ENCODE measurements around the gene DENND2D. TPM values are rescaled to one million over a fixed set of nuclear protein-coding genes. Genes with fewer than 3 reads are reported as not detected.
"Not testable (repeated sequence)": the region's sequence is repeated elsewhere in the genome, so short reads cannot be mapped to it uniquely, and the experiment has no call there.

Gene DENND2D
- total RNA-seq, 1 experiment from 2014 or later = not detected

DNA sequence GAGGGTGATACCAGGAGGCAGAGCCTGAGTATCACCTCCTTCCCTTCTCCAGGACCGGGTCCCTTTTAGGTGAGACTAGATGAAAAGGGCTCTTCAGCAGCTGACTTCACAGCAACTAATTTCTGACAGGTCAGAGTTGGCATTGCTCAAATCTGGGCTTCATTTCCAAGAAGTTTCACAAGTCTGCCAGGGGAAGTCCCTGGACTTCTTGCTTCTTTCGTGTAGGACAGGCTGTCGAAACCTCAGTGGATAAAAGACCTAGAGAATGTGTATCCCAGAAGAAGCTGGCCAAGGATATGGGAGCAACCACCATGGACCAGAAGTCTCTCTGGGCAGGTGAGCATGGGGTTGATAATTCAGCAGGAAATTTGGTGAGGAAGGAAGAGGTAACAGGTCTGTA, 27.0 kb upstream of the DENND2D start, which contains the start of gene CHI3L2:
TSS of gene CHI3L2 (plus strand) at position 280 of the 400 bp plus-strand sequence. CDS start at position 297, 17 bp downstream.
- Histone ChIP-seq H3K4me3 (no peak within 1 kb of the TSS), H3K4me1 (peaks cover 22% of the 10 kb centered on the region), H3K27ac (peak within 1 kb of the TSS; percentile 80), H3K9me3 (replicated peaks) (no peaks in the 10 kb centered on the region), H3K36me3 (no peaks in the 10 kb centered on the region), H3K27me3 (no peaks in the 10 kb centered on the region)
- no peak for DNase-seq

GRCh38 chr1:111225717-111226400, 25.4 kb upstream of the DENND2D start:
- Histone ChIP-seq H3K4me3 (no peak overlapping the region), H3K36me3 (no peaks in the 10 kb centered on the region), H3K4me1 (peaks cover 22% of the 10 kb centered on the region), H3K27me3 (no peaks in the 10 kb centered on the region), H3K27ac (no peak overlapping the region), H3K9me3 (replicated peaks) (no peaks in the 10 kb centered on the region)
- no peak for DNase-seq

DNA sequence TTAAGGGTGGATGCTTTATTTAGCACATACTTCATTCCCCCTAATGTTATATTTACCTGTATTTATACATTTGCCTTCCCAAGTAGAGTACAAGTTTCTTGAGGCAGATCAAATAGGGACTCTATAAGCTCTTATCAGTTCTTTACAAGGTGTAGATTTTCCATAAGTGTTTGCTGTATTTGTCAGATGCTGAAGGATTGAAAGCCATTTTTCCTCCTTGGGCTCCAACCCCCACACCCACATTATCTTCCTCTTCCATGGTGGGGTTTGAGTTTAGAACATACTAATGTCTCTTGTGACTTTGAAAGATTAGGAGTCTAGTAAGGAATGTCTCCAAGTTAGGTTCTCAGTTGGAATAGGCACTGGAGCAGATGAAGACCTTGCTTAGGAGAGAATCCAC, 24.6 kb upstream of the DENND2D start:
- no peak for DNase-seq
- Histone ChIP-seq H3K36me3 (no peaks in the 10 kb centered on the region), H3K27ac (no peak overlapping the region), H3K9me3 (replicated peaks) (no peaks in the 10 kb centered on the region), H3K27me3 (no peaks in the 10 kb centered on the region), H3K4me1 (peaks cover 22% of the 10 kb centered on the region), H3K4me3 (no peak overlapping the region)

GRCh38 chr1:111223126-111223685, 22.8 kb upstream of the DENND2D start:
- Histone ChIP-seq H3K36me3 (no peaks in the 10 kb centered on the region), H3K9me3 (replicated peaks) (no peaks in the 10 kb centered on the region), H3K4me3 (no peak overlapping the region), H3K27me3 (no peaks in the 10 kb centered on the region), H3K4me1 (peaks cover 8% of the 10 kb centered on the region), H3K27ac (no peak overlapping the region)
- DNase-seq = no peak

- DNase-seq = peak; percentile 69 to 85
- Histone ChIP-seq H3K4me1 (peaks cover 1% of the 10 kb centered on the region), H3K27ac (no peak overlapping the region), H3K9me3 (replicated peaks) (no peaks in the 10 kb centered on the region), H3K4me3 (no peak overlapping the region), H3K27me3 (no peaks in the 10 kb centered on the region), H3K36me3 (no peaks in the 10 kb centered on the region)
Measured at GRCh38 chr1:111222308-111223125, 22.1 kb upstream of the DENND2D start.

- no peaks in the 10 kb centered on the region for H3K36me3 ChIP-seq
- no peaks in the 10 kb centered on the region for H3K27me3 ChIP-seq
- H3K4me1 ChIP-seq = no peaks in the 10 kb centered on the region
- H3K9me3 ChIP-seq (replicated peaks) = no peaks in the 10 kb centered on the region
- no peak for DNase-seq
- H3K27ac ChIP-seq = no peak overlapping the region
- H3K4me3 ChIP-seq = no peak overlapping the region
Measured at GRCh38 chr1:111221633-111222291, 21.3 kb upstream of the DENND2D start.

- Histone ChIP-seq H3K27me3 (no peaks in the 10 kb centered on the region), H3K36me3 (no peaks in the 10 kb centered on the region), H3K27ac (no peak overlapping the region), H3K4me3 (no peak overlapping the region), H3K9me3 (replicated peaks) (no peaks in the 10 kb centered on the region), H3K4me1 (no peaks in the 10 kb centered on the region)
- no peak for DNase-seq
Measured at GRCh38 chr1:111221276-111221632, 20.8 kb upstream of the DENND2D start.

DNA sequence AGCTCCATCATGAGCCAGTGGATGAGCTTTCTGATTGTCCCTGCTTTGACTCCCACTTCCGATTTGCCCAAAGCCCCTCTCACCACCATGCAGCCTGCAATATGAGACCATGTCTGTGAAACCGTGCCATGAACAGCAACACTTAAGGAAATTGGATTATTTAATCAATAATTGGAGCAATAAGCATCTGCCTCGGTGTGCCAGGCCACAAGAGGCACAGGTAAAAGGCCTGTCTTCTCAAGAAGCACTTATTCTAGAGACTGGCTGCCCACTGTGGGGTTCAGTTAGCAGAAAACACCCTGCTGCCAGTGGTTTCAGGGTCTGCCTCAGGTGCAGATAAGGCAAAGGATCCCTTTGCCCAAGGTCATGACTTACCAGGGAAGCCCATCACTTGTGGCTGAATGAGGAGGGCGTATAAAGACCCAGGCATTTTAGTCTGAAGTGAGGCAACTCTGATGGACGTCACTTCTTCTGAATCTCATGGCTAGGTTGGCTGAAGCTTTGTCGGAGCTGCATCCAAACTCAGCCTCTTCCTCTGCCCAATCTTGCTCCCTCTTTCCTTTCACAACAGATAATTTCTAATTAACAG, 19.9 kb upstream of the DENND2D start:
- no peak for DNase-seq
- Histone ChIP-seq H3K27me3 (no peaks in the 10 kb centered on the region), H3K36me3 (no peaks in the 10 kb centered on the region), H3K27ac (no peak overlapping the region), H3K9me3 (replicated peaks) (no peaks in the 10 kb centered on the region), H3K4me3 (no peak overlapping the region), H3K4me1 (no peaks in the 10 kb centered on the region)

DNA sequence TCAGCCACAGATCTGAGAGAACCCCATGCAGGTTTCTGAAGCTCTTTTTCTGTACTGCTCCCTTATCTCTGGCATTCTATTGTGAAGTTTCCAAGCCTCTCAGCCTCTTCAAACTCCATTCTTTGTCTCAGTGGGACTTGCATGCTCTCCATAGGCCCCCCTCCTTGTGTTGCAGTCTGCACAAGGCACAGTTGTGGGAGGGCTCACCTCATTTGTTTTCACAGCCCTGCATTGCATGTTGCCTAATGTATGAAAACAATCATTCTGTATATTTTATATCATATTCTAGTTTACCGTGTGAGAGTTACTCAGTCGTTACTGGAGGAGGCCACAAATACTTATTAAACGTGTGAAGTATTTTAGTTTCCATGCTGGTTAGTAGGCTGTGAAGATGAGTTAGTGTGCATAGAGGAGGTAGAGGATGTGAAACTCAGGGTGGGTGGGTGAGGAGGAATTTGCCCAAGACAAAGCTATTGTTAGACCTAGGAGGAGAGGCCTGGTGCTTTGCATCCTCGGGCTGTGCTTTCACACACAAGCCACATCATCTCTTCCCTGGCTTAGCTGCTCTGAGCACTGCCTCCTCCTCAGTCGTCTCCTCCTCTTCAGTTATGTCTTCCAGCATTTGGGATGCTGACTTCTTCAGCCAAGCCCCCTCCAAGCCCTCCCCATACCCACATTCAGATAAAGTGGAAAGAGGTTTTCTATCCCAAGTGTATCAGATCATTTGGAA, 19.3 kb upstream of the DENND2D start:
- Histone ChIP-seq H3K27me3 (no peaks in the 10 kb centered on the region), H3K4me3 (no peak overlapping the region), H3K27ac (no peak overlapping the region), H3K4me1 (no peaks in the 10 kb centered on the region), H3K36me3 (no peaks in the 10 kb centered on the region), H3K9me3 (replicated peaks) (no peaks in the 10 kb centered on the region)
- no peak for DNase-seq

DNA sequence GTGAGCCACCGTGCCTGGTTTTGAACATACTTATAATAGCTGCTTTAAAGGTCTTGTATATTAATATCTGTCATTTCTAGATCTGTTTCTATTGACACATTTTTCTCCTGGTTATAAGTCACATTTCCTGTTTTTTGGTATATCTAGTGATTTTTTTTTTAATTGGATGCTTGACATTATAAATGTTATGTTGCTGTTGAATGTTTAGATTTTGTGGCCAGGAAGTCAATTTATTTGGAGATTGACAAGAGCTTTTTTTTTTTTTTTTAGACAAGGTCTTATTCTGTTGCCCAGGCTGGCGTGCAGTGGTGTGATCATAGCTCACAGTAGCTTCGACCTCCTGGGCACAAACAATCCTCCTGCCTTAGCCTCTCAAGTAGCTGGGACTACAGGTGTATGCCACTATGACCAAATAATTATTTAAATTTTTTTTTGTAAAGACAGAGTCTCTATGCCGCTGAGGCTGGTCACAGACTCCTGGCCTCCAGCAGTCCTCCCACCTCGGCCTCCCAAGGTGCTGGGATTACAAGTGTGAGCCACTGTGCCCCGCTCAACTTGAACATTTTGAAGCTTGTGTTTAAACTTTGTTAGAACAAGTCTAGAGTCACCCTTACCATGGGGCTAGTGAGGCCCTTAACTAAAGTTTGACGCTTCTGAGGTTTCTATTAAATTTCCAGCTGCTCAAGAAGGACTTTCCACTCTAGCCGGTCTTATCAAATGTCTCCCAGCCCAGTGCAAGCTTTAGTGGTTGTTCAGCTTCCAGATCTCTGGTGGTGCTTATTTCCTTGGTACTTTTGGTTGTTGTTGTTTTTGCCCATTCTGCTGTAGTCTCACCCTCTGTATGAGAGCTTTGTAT, 18.5 kb upstream of the DENND2D start:
- no peak for DNase-seq
- Histone ChIP-seq H3K4me1 (no peaks in the 10 kb centered on the region), H3K36me3 (no peaks in the 10 kb centered on the region), H3K27ac (no peak overlapping the region), H3K4me3 (no peak overlapping the region), H3K9me3 (replicated peaks) (no peaks in the 10 kb centered on the region), H3K27me3 (no peaks in the 10 kb centered on the region)

GRCh38 chr1:111217183-111217910, 16.9 kb upstream of the DENND2D start:
- Histone ChIP-seq H3K27me3 (no peaks in the 10 kb centered on the region), H3K4me1 (no peaks in the 10 kb centered on the region), H3K36me3 (no peaks in the 10 kb centered on the region), H3K4me3 (no peak overlapping the region), H3K27ac (no peak overlapping the region), H3K9me3 (replicated peaks) (no peaks in the 10 kb centered on the region)
- DNase-seq = no peak

DNA sequence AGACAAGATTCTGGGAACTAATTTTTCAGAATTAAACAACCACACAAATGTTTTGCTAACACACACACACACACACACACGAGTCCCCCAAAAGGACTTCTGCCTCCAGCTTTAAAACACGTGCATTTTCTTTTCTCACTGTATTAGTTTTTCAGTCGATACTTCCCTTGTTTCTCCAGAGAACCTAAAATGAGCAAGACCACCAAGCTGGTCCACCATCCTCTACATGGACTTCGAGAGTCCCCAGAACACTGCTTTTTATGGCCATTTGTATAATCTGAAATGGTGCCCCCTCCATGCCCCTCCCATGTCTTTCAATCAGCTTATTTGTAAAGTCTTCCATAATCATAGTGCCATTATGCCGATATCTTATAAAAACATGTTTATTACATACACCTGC, 16.3 kb upstream of the DENND2D start:
- no peaks in the 10 kb centered on the region for H3K27me3 ChIP-seq
- DNase-seq = no peak
- no peaks in the 10 kb centered on the region for H3K36me3 ChIP-seq
- no peak overlapping the region for H3K27ac ChIP-seq
- no peaks in the 10 kb centered on the region for H3K4me1 ChIP-seq
- H3K4me3 ChIP-seq = no peak overlapping the region
- H3K9me3 ChIP-seq (replicated peaks) = no peaks in the 10 kb centered on the region

DNA sequence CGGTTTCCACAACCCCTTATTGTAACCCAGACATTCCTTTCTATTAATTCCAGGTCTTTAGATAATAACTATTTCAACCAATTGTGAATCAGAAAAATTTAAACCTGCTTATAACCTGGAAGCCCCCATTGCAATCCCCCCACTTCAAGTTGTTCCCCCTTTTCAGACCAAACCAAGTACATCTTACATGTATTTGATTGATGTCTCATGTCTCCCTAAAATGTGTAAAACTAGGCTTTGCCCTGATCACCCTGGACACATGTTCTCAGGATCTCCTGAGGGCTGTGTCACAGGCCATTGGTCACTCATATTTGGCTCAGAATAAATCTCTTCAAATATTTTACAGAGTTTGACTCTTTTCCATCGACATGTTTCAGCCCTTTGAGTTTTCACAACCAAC, 14.8 kb upstream of the DENND2D start:
- not testable (repeated sequence) for H3K9me3 ChIP-seq (replicated peaks); H3K27ac ChIP-seq; H3K36me3 ChIP-seq; H3K4me1 ChIP-seq; DNase-seq; H3K27me3 ChIP-seq; H3K4me3 ChIP-seq
